Glomerular visceral epithelial cell (primary cell): ENCODE measurements around the gene PTPN14.

Source experiments
- DNase-seq: peaks from one replicate; pipeline ENCODE4 v3.0.0-alpha.2; 2016; ENCODE audit errors: extremely low spot score

Gene PTPN14

DNA sequence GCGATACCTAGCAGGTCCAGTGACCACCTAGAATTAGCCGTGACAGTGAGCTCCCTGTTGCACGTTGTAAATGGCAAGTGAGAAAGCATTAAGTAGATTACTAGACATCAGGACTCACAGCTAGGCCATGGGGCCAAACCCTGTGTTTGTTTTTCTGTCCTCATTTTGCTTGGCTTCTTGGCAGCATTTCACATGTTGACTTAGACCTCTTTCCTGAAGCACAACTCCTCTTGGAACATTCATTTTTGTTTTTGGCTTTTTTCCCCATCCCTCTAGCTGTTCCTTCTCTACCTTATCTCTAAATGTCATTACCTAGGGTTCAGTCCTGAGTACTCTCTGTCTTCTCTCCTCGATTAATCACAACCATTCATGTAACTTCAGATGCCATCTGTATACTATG, 16.9 kb upstream of the PTPN14 start:
- DNase-seq: no peak

DNA sequence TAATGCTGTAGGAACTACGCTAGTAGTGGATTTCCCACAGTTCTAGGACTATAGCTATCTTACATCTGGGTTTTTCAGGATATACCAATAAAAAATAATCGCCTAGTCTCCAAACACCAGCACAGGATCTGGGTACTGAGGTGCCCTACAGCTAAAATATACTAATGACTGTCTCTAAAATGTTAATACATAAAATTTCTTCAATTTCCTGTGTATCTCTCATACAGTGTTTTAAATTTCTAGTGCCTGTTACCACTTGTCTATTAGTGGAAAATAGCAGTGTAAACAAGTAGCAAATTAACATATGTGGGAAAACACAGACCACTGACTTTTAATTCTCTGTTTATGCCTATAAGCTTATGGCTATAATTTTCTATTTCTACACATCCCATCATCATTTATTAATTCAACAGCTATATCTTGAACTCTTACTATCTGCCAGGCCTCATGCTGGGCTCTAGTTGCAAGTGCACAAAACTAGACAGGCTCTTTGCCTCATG, 16.1 kb upstream of the PTPN14 start:
- DNase-seq: no peak

DNA sequence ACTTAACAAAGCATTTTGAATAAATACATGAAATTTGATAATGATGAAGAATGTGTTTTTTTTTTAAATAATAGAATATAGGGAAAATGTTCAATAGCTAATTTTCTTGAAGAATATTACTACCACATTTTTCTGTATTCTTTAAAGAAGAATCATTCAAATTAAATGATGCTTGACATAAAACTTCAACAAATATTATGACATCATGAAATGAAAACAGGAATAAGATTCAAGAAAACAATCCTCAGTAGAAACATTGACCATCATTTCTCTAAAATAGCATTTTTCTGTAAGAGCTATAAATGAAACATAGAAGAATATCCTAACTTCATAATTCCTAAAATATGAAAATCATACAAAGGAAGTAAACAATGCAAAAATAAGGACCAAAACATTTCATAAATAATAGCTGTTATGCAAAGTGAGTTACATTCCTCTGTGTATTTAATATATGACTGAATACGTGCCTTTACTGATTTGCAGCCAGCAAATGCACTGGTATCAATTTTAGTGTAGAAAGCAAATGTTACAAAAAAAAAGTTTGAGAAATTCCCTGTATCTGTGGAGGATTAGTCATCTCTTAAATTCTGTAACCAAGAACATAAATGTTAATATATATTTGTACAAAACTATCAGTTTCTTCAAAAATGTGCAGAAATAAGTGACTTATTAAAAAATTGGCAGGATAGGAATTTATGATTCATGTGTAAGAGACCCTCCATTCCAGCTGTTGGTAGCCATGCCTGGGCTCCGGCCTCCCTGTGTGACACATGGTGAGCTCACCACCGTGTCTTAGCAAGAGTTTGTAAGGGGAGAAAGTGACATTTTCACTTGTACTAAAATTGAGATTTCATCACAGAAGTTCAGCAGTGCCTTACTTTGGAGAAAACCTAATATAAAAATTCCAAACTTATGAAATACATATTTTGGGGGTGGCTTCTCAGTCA, 15.0 kb upstream of the PTPN14 start:
- DNase-seq: peak; percentile 96

DNA sequence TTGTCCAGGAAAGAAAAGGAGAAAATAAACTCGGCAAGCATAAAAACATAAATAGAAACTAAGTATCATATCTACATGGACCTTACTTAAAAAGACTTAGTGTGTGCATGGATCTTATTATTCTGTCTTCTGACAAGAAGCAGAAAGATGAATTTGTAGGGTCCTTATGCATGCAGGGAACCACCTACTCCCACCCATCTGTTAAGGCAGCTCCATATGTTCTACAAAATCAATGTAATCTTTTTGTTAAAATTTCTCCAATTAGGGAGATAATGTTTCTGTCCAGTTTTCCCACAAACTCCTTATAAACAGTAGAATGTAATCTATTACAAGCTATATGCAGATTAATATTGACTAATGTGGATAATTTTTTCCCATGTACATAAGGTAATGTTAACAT, 13.9 kb upstream of the PTPN14 start:
- no peak for DNase-seq

DNA sequence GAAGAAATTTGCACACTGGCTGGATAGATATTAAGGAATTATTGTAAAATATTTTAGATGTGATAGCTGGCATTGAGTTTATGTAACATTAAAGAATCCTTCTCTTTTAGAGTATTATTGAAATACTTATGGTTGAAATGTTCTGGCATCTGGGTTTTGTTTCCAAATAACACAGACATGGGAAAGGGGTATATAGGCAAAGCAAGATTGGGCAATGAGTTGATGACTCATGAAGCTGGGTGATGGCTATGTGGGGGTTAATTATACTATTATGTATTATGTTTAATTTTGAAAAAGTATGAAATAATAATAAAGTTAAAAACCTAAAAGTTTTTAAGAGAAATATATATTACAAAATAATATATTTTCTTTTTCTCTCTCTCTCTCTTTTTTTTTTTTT, 12.5 kb upstream of the PTPN14 start:
- no peak for DNase-seq

DNA sequence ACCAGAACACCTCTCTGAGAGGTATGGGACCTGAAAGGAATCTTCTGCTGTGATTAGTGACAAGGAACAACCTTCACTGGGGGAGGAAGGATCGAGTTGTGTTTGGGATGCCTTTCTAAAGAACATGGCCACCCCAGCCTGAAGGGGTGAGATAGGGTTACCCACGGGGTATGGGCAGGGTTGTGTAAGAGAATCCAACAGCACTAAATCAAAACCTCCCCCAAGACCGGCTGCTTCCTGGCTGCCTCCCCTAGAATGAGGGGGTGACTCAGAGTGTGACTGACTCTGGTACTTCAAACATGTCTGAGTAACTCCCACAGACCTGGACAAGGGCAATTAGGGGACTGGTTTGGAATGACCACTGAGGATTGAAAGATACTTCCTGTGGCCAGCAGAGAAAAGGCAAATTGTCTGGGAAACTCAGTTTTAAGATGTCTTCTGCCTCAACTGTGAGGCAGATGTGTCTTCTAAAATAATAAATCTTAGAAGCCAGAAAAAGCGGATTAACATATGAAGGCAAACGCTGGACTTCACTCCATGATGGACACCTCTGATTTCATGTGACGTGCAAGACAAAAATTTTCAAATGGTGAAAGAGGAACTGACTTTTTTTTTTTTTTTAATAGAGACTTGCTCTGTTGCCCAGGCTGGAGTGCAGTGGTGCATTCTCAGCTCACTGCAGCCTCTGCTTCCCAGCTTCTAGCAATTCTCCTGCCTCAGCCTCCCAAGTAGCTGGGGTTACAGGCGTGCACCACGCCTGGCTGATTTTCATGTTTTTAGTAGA, 6.7 kb upstream of the PTPN14 start:
- DNase-seq: peak; percentile 89

DNA sequence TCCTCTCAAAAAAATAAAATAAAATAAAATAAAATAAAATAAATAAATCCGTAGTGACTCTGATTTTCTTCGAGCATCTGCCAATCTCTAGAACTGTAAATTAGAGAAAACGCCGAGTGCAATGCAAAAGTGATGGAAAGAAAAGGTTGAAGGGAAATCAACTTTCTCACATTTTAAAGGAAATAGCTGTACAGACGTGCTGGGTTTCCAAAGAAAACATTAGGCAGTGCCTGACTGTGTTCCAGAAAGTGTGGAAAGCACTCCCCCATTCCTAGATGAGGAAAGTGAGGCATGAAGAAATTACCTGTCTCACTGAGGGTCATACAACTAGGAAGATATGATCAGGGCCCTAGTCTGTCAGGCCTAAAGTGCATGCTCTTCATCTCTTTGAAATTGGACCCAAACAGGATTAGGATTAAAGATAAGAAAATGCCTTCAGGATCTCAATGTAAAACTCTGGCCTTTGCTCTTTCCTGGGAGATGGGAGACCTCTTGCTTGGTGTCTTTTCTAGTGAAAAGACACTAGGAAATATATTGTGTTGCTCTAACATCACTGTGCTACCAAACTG, 1.8 kb upstream of the PTPN14 start:
- DNase-seq: no peak

DNA sequence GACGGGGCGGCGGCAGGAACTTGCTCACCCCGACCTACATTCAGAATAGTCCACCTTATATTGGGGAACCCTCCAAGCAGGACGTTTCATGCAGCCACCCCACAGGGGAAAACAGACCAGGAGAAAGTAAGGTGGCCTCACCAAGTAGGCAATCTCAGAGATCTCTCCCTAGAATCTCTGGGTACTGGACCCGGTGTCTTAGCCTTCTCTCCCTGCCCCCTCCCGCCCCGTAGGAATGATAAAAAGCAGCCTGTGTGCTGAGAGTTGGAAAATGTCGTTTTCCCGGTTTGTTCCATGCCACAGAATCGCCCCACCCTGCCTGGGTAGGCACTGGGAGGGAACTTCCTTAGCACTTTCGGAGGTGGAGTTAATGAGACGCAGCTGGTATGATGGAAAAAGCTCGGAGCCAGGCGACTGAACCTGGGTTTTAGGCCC, 789 bp upstream of the PTPN14 start:
- peak; percentile 90 for DNase-seq

DNA sequence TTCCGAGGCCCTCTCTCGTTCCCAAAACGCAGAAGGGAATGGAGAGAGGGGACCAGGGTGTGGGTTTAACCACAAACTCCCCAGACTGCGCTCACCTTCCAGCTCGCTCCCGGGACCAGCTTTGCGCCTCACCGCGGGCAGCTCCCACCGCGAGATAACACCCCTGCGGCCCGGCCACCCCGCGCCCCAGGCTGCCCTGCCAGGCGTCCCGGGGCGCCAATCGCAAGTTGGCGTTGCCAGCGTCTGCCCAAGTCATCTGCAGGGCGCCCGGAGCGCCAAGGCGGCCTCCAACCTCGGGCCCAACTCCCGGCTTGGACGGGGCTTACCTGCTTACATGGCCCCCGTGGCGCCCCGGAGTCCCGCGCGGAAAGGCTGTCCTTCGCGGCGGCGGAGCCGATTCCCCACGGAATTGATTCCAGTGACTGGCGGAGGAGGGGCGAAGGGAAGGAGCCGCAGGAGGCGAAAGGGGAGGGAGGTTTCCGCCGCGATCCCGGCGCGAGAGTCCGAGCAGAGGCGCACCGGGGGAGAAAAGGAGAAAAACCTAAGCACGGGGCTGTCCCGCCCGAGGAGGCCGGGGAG, 456 bp downstream of the PTPN14 start:
- DNase-seq: no peak

DNA sequence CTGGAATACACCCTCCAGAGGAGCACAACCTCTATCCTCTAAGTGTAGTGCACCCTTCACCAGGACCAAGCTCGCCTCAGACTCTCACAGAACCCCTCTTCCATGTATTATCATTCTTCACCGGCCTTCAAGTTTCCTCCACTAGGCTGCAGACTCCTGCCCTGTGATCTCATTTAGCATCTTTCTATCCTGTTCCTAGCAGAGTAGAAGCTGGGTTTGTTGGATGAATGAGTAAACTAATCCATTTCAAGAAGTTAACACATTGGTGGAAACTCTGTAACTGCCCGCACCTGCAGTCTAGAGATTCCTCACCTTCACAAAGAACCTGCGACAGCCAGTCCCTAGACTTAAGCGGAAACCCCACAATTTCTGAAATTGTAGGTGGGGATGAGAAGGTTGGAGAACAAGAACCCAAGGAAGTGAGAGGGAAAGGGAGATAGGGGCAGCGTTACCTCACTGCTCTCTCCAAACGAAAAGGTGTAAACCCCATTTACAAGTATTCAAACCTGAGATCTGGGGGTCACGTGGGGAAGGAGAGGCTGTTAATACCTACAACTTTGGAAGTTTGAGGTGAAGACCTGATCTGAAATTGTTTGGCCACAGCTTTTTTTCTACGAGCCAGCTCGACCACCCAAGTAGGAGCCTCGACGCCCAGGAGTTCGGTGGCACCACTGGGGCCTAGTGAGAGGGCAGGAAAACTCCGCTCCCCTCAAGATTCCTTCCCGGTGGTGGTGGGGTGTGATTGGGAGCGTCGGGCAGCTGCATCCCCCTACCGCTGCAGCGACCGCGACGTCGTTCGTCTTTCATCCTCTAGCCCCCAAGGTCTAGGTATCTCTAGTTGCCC, 1.2 kb downstream of the PTPN14 start:
- peak; percentile 57 for DNase-seq

DNA sequence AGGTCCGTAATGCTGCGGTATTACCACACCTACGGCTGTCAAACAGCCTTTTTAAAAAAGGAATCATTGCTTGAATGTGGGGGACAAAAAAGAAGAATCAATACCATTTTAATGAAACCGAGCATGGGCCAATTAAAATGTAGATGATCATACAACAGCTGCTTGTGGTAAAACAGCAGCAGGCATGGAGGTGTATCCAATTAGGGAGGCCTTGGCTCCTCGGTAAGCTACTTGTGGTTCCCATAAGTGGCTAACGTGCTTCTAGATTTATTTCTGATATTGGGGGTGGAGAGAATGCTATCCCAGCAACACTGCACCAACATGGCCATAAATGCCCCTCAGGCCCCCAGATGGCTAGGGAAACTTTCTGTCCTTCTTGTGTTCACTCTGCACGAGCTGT, 1.8 kb downstream of the PTPN14 start:
- no peak for DNase-seq

DNA sequence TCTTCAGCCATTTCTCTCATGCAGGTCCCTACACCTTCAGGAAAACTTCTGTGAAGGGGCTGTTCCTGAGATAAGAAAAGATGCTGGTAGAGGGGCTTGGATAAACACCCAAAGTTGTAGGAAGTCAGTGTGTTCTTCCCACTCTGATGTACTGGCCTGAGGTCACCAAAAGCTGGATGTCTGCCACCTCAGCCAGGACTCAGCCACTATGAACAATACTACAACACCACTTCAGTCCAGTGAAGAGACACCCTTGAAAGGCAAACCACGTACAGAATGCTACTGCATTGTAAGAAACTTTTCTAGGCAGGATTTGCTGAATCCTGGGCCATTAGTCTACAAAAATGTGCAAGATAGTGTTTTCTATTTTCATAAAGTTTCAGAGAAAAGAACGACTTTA, 2.4 kb downstream of the PTPN14 start:
- peak; percentile 69 for DNase-seq

DNA sequence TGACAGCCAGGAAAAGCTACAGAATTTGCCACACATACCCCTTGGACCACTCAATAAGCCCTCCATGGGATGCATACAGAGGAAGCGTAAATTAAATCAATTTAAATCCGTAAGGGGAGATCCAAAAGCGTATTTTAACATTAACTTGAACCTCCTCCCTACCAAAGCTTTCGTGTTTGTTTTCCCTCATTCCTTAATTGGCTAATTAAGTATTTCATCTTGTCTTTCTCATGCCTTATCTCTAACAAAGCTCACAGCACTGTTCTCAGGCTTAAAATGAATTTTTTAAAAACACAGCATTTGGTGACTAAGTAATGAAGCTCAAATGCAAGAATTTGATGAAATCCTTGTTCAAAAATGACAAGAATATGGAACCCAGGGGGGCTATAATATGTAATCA, 3.1 kb downstream of the PTPN14 start:
- no peak for DNase-seq

DNA sequence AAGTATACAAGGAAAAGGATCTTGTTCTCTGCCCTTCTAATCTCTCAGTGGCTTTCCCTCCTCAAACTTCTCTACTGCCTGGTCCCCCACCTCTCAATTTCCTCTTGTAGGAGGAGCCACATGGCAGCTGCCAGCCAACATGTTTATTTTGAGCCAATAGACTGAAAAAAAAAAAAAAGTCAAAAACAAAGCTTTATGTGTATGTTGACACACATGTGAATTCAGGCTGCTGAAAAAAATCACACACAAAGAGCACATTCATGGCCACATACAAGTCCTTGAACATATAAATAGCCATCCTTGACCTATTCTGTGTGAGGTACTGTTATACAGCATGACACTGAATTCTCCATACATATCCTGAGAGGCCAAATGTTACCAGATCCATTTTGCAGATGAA, 3.7 kb downstream of the PTPN14 start:
- no peak for DNase-seq

DNA sequence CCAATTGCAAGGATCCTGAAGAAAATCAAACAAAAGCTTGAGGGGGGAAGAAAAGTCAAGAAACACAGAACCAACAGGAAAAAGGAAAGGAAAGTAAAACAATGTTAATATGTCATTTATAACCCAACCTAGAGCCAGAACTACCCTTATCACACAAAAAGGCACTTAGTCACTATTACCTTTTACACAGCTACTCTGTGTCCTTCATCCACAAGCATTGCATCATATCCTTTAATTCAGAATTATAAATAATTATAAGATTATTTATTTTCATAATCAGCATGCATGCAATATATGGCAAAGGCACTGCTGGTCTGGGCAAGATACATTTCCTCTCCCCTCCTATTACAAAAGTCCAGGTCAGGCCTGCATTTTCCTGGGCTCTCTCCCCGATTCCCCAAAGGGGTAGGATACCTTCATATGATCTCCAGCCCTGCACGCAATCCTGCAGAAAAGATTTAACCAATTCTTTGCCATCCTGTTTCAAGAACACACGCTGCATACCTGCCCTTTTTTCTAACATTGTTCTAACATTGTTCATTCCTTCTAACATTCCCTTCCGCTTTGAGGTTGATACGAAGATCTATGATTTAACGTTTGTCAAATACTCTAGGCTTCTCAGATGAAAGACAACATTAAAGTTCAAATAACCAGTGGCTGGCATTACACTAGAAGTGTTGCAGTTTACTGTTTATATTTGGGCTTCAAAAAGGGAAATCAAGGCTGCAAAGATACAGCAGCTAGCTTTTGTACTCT, 4.3 kb downstream of the PTPN14 start:
- DNase-seq: no peak

DNA sequence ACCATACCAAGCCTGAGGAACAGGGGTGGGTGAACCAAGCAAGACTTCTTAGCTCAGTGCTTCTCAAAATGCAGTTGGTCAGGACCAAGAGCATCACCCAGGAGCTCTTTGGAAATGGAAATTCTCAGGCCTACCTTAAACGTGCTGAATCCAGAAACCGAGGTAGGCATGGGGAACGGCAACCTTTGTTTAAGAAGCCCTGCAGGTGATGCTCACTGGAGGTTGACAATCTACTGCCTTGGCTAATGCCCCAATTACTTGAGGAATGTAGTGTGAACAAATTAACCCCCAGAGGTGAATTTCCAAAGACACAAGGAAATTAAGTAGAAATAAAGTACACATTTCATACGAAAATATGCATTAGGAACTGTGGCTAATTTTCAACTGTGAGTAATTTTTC, 5.3 kb downstream of the PTPN14 start:
- no peak for DNase-seq

DNA sequence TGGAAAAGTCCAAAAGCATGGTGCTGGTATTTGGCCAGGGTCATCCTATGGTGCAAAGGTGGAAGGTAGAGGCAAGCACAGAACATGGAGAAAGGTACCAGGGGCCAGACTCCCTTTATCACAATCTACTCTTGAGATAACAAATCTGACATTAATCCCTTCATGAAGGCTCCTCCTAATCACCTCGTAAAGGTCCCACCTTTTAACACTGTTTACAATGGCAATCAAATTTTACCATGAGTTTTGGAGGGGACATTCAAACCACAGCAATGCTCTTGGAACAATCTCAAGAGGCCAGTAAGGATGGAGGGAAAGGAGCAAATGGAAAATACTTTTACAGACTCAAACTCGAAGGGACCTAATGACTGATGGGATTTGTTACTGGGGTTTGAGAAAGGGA, 6.1 kb downstream of the PTPN14 start:
- DNase-seq: no peak

DNA sequence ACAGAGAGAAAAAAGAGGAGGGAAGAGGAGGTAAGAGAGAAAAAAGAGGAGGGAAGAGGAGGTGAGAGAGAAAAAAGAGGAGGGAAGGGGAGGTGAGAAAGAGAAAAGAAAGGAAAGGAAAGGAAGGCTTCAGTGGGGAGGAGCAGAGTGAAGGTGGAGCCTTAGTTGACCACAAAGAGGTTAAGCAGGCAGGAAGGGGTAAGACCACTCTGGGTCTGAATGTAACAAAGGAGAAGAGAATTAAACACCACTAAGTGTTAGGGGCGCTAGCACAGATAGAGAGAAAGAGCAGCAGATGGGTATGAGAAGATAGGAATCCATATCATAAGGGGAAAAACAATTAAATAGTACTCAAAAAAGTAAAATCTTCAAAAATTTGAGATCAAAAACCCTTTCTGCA, 6.6 kb downstream of the PTPN14 start:
- DNase-seq: no peak

DNA sequence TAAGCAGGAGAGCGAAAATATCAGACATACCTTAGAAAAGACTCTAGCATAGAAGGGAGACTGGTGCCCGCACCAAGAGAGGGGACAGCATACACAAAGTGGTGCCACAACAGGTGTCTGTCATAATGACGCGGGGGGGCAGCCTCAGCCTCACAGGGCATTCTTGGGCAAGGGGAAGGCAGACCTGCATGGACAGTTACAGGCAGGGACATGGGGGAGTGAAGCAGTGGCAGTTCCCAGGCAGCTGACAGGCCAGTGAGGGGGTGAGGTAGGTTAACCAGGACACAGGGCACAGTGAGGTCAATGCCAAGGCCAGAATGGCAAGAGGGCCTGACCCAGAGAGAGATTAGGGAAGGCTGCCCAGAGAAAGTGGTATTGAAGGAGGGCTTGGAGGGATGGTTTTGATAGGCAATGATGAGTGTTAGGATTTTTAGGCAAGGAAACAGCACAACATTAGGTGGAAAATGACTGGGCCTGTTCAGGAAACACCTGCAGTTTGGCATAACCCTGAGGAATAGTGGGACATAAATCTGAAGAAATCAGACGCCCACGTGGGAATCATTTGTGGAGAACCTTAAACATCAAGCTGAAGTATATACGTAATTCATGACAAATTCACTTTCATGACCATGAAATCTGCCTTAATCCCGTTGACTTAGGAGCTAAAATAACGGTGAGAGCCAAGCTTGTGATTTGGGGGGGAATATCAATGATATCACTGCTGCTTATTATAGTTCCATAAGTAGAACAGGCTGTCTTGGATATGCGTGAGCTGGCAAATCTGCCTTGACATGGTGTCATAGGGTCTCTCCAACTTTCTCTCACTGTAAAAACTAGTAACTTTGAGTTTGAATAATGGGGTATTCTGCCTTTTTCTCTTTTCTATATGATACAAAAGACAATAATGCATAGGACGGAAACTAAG, 8.9 kb downstream of the PTPN14 start:
- DNase-seq: no peak
